K562 (cell line): ENCODE results near the gene F8A1.

ENCODE experiments used
- ARID3B ChIP-seq: fragments of 250-450 bp; sonication (Bioruptor Pico); IDR thresholded peaks from 2 replicates; pipeline ENCODE4 v1.4.0; 2020; ENCODE audit warnings: borderline replicate concordance
- BCL6 ChIP-seq: fragments of 250-450 bp; sonication (Bioruptor Pico); IDR thresholded peaks from 2 replicates; pipeline ENCODE4 v1.4.0; 2020
- CTCF ChIP-seq, 3 experiments: IDR thresholded peaks in 2 of 3; conservative IDR thresholded peaks in 1 of 3; 2 replicates each; pipeline ENCODE4 v1.5.1; 2011 to 2012; ENCODE audit warnings: low read length in 3 of 3, mild to moderate bottlenecking in 3 of 3, control low read depth in 2 of 3, improper control_type of control experiment in 1 of 3, inconsistent platforms in 1 of 3, low read depth in 1 of 3, mixed read lengths in 1 of 3, moderate library complexity in 1 of 3; ENCODE audit not compliant: insufficient read depth in 2 of 3
- E2F1 ChIP-seq: sonication (generic); formaldehyde crosslinking; IDR thresholded peaks from 2 replicates; pipeline ENCODE4 v1.8.1; 2023; ENCODE audit warnings: mild to moderate bottlenecking, missing genetic modification reagents, moderate library complexity
- E2F3 ChIP-seq: fragments of 250-450 bp; sonication (Bioruptor Pico); IDR thresholded peaks from 2 replicates; pipeline ENCODE4 v1.4.0; 2020; ENCODE audit warnings: mild to moderate bottlenecking
- POLR2A ChIP-seq: fragments of 450-650 bp; conservative IDR thresholded peaks from 2 replicates; pipeline ENCODE4 v1.6.1; 2016
- PTTG1 ChIP-seq: fragments of 450-650 bp; IDR thresholded peaks from 2 replicates; pipeline ENCODE4 v1.6.1; 2016; ENCODE audit warnings: low read depth, mild to moderate bottlenecking, missing genetic modification characterization, missing compliant biosample characterization
- SOX6 ChIP-seq: fragments of 450-650 bp; IDR thresholded peaks from 2 replicates; pipeline ENCODE4 v1.6.1; 2014; ENCODE audit warnings: mild to moderate bottlenecking
- TEAD4 ChIP-seq, 2 experiments: sonication (generic) in 1 of 2; formaldehyde crosslinking in 1 of 2; IDR thresholded peaks; 2 replicates each; pipeline versions ENCODE4 v1.6.1 to v1.8.0; 2012 to 2022; ENCODE audit warnings: borderline replicate concordance in 1 of 2, inconsistent platforms in 1 of 2, low read length in 1 of 2, mild to moderate bottlenecking in 1 of 2, missing genetic modification reagents in 1 of 2
- ZBTB1 ChIP-seq: sonication (generic); formaldehyde crosslinking; IDR thresholded peaks from 2 replicates; pipeline ENCODE4 v1.8.1; 2023; ENCODE audit warnings: missing genetic modification reagents, low read depth, mild to moderate bottlenecking, borderline replicate concordance
- ZNF184 ChIP-seq: sonication (generic); formaldehyde crosslinking; IDR thresholded peaks from 2 replicates; pipeline ENCODE4 v1.5.0; 2020; ENCODE audit warnings: missing genetic modification reagents
- ZNF274 ChIP-seq: IDR thresholded peaks from 2 replicates; pipeline ENCODE4 v1.6.1; 2011; ENCODE audit warnings: low read depth, mild to moderate bottlenecking, low read length, moderate library complexity, borderline replicate concordance

GRCh38 chrX:154918060-154918483 lies 31.9 kb downstream of the F8A1 start:
- TF ChIP-seq E2F1 (CRISPR knock-in tag), result no peak
- no peak for TF ChIP-seq ZNF274
- TF ChIP-seq ZBTB1, result no peak
- no peak for TF ChIP-seq BCL6 (CRISPR knock-in tag)
- TF ChIP-seq CTCF (IDR thresholded peaks at IDR 0.05 in 2 of 3, conservative IDR thresholded peaks at IDR 0.05 in 1 of 3; ENCODE audit: insufficient read depth in 2 of 3, low read depth in 1 of 3, low read length in 3 of 3), result peak; percentile 62 to 73 (median 73); a peak in 5 of 6 replicates
- TF ChIP-seq ZNF184, result no peak
- TF ChIP-seq POLR2A, result no peak
- TF ChIP-seq PTTG1 (tag), result no peak
- TF ChIP-seq ARID3B (CRISPR knock-in tag), result no peak
- TF ChIP-seq SOX6, result no peak
- no peak for TF ChIP-seq TEAD4 (IDR thresholded peaks at IDR 0.05; ENCODE audit: low read length)
- no peak for TF ChIP-seq TEAD4 (CRISPR knock-in tag; IDR thresholded peaks at IDR 0.05; ENCODE audit: borderline replicate concordance)
- no peak for TF ChIP-seq E2F3 (CRISPR knock-in tag)
